ENCODE measurements around the gene ASF1B. TPM values are rescaled to one million over a fixed set of nuclear protein-coding genes. Genes with fewer than 3 reads are reported as not detected.

The ASF1B gene
- total RNA-seq, 1 experiment from 2014 or later = 78.5 TPM

- DNase-seq (ENCODE audit: low read depth) = peak; percentile 65
These were observed 2.3 kb upstream of the ASF1B start for GRCh38 chr19:14138576-14139265.

DNA sequence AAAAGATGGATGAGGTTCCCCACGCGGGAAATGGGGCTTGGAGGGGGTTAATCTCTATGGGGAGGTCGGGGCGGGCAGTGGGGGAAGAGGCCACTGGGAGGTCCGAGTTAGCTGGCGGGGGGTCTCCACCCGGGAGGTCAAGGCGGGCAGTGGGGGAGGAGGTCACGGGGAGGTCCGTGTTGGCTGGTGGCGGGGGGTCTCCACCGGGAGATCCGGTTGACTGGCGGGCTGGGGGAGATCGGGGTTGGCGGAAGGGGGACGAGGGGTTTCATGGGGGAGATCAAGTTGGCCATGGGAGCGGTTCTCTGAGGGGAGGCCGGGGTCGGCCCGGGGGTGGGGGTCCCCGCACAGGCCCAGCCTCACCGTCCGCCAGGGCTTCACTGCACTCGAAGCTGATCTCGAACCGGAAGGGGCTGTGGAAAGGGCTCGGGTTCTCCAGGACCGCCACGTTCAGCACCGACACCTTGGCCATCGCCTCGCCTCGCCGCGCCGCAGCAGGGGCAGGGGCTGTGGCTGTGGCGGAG is 342 bp downstream of the ASF1B start:
- no peak for DNase-seq (ENCODE audit: low read depth)

GRCh38 chr19:14135355-14135754 is 1.0 kb downstream of the ASF1B start:
- DNase-seq (ENCODE audit: low read depth) = no peak

DNA sequence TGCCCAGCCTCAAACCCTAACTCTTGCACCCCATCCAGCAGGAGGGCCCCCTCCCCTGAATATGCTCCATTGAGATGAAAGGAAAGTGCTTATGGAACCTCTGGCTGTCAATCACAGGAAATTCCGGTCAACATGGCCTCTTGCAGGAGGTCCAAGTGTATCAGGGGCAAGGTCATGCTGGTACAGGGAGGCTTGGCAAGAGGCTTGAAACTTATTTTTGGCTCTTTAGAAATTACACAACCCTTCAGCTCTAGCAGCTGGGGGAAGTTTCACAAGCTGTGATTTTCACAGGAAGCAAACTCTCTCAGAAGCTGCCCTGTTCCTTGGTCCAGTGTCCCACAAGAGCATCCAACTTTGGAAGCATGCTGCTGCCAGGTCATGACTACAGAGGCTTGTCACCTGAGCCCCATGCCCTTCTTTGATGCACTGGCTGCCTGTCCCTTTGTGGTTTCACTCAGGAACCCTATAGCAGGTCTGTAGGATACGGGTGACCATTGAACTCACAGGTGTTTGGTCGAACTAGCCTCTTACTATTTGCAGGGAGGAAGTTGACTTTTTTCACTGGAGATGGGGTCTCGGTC is 8.4 kb downstream of the ASF1B start:
- no peak for DNase-seq (ENCODE audit: low read depth)

DNA sequence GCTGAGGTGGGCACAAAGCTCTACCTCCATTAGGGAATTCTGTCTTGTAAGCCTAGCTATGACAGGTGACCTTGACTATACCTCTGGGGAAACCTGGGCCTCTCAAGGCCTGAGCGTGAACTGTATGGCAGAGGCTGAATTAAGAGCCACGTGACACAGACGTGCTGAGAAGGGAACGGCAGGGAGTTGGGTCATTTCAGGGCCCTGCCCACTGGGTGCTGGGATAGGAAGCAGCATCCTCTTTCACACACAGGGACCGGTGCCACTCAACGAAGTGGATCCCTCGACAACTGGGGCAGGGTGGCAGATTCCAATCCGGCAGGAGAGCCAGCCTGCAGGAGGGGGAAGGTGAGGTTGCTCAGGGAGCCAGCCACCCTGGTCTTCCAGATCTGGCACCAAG is 9.2 kb downstream of the ASF1B start:
- no peak for DNase-seq (ENCODE audit: low read depth)

DNA sequence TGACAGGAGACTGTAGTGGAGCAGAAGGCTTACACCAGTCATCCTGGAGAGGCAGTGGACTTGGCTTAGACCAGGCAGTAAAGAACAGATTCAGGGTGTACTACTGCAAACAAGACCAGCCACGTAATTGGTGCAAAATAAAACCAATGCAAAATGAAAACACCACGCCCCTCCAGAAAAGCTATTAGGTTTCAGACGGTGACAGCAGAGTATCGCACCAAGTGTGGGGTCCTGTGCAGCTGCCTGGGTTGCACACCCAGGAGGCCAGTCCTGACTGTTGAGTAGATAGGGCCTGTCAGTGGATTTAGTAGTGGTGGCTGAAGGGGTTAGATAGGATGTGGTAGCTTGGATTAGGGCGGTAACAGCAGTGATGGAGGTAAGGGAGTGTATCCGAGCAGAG is 13.5 kb downstream of the ASF1B start:
- DNase-seq (ENCODE audit: low read depth) = no peak

DNA sequence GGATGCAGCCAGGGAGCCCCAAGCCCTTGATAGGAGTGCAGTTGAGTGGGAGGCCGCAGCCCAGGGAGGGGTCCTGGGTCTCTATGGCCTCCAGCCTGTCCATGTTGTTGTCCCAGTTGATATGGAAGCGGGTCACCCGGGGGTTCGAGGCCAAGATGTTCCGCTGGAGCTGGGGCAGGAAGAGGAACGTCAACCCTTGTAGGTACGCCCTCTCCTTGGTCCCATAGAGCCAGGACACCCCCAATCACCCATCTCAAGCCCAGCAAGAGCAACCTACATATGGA is 15.9 kb downstream of the ASF1B start:
- no peak for DNase-seq (ENCODE audit: low read depth)

DNA sequence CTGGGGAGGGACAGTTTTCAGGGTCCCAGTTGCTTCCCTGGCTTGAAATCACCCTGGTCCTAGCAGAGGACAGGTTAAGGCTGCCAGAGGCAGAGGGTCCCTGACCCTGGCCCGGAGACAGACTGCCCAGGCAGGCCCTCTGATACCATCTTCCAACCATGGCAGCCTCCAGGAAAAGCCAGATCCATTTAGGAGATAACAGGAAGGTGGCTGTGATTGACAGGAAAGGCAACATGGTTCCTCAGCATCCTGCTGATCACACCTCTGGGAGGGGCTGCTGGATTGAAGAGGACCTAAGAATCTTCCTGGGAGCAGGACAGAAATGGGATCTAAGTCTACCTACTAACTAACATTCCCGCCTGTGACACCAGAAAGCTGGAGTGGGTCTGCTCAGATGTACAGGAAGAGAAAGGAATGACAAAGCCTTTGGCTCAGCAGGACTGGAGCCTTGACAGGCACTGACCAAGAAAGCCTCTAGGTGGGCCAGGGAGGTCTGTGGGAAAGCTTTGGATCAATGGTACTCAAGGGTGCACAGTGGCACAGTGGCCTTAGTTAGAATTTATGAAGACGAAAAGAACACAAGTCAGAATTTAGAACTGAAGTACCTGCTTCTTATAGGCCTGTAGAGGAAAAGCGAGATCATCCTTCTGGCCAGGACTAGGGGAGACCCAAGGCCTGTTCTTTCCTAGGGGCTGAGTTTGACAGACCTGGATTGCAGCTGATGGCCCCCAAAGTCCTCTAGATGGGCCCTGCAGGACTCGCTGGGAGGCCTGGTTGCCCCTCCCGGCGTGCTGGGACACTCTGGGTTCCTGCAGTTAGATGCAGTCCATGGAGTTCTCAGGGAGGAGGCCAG is 16.5 kb downstream of the ASF1B start:
- DNase-seq (ENCODE audit: low read depth) = no peak

GRCh38 chr19:14119146-14119545 is 17.2 kb downstream of the ASF1B start:
- no peak for DNase-seq (ENCODE audit: low read depth)

DNA sequence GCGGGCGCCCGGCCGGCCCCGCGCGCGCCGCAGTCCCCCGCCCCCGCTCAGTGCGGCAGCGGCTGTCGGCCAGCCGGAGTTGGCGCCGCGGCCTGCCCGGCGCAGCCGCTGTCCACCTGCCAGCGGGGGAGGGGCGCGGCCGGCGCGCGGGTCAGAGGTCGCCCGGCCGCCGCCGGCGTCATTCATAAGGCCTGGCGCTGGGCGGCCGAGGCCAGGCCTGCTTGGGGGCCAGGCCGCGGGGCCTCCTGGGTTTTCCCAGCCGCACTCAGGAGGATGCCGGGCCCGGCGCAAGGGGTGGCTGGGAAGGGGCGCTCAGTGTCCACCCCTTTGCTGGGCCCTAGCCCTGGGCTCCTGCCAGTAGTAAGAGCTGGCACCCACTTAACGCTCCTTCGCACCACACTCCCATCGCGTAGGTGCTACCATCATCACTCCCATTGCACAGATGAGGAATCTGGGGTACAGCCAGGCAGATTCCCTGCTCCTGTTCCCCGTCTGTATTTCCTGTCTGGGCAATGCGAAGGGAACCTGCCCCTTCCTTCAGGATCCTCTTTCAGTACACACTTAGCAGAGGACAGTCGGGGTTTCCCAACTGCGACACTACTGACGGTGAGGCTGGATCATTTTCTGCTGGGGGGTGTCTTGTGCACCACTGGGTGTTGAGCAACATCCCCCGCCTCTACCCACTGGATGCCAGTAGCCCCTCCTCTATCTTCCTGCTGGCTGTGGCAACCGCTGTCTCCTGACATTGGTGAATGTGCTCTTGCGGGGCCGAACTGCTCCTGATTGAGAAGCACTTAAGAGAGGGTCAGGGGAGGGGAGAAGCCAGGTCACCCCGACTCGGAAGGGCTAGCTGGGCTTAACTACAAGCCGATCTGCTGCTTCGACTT is 18.0 kb downstream of the ASF1B start:
- DNase-seq (ENCODE audit: low read depth) = peak; percentile 62

- DNase-seq (ENCODE audit: low read depth) = peak; percentile 100
These were observed 18.7 kb downstream of the ASF1B start, which contains the start of gene PRKACA for GRCh38 chr19:14117668-14118164. PRKACA (minus strand) TSS chr19:14117762; CDS start chr19:14117547, 215 bp downstream.

- DNase-seq (ENCODE audit: low read depth) = peak; percentile 22
These were observed 19.3 kb downstream of the ASF1B start for GRCh38 chr19:14116918-14117578.

GRCh38 chr19:14116525-14116917 is 19.9 kb downstream of the ASF1B start:
- no peak for DNase-seq (ENCODE audit: low read depth)

- no peak for DNase-seq (ENCODE audit: low read depth)
These were observed 20.6 kb downstream of the ASF1B start for GRCh38 chr19:14115756-14116155.

- DNase-seq (ENCODE audit: low read depth) = peak; percentile 50
These were observed 21.5 kb downstream of the ASF1B start for GRCh38 chr19:14114854-14115253.

DNA sequence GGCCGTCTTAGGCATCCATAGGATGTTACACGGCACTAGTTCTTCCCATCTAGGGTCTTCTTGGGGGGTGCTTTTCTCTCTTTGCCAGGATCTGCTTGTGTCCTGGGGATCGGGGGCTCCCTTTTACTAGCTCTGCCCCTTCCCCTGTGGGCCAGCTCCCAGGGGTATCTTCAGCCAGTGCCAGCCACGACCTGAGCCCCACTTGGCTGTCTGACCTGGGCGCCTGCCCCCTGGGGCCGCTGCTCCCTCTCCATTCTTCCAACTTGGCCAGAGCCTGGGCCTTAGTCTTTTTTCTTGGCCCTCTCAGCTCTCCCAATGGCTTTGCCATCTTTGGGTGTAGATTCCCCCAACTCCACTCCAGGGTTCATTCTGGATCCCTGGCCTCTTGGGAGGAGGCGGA is 21.9 kb downstream of the ASF1B start:
- DNase-seq (ENCODE audit: low read depth) = no peak

- no peak for DNase-seq (ENCODE audit: low read depth)
These were observed 22.5 kb downstream of the ASF1B start for GRCh38 chr19:14113762-14114414.

GRCh38 chr19:14112809-14113385 is 23.5 kb downstream of the ASF1B start:
- DNase-seq (ENCODE audit: low read depth) = no peak

GRCh38 chr19:14112051-14112808 is 24.2 kb downstream of the ASF1B start:
- DNase-seq (ENCODE audit: low read depth) = no peak
